ENCODE data around the gene GPRIN1.

The GPRIN1 gene

DNA sequence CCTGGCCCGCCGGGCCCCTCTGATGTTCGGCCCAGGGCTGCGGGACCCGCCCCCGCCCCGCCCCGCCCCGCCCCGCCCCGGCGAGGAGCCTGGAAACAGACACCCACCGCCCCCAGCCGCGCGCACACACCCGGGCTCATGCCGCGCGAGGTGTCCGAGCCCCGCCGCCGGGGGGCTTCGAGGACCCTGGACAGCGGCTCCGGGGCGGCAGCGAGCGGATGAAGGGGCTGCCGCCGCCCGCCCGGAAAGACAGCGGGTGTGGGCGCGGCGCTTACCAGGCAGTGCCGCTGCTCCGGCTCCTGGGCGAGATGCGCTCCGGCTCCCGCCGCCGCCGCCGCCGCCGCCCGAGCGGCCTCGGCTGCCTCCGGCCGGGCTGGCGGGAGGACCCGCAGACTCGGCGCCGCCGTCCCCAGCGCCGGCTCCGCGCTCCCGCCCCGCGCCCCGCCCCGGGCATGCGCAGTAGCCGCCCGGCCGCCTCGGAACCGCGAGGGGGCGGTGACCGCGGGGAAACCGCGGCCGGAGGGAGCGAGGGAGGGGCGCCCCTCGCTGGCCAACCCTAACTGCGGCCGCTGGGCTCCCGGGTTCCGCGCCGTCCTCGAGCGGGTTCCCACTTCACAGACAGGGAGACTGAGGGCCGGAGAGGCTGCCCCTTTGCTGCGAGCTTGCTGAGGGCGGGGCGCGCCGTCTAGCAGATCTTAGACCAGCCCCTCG lies at the start of gene GPRIN1:
GPRIN1 (minus strand) TSS at position 433 of the 711 bp plus-strand sequence. CDS start 10,322 bp downstream, outside the sequence.
- DNase-seq (ENCODE audit: low read depth in 2 of 2): no peak

DNA sequence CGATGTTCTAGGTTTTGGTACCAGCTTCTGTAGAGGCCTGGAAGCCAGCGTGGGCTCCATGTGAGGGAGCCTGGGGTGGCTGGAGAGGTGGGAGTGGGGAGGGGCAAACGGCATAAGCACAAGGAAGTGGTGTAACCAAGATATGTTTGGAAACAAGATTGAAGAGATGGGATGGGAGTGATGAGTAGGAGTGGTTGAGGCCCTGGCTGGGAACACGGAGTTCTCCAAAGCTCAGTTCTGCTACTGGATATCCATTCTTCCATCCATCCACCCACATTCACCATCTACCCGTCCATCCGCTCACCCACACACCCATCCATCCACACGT lies 49.5 kb upstream of the GPRIN1 start:
- no peak for DNase-seq (ENCODE audit: low read depth in 2 of 2)

DNA sequence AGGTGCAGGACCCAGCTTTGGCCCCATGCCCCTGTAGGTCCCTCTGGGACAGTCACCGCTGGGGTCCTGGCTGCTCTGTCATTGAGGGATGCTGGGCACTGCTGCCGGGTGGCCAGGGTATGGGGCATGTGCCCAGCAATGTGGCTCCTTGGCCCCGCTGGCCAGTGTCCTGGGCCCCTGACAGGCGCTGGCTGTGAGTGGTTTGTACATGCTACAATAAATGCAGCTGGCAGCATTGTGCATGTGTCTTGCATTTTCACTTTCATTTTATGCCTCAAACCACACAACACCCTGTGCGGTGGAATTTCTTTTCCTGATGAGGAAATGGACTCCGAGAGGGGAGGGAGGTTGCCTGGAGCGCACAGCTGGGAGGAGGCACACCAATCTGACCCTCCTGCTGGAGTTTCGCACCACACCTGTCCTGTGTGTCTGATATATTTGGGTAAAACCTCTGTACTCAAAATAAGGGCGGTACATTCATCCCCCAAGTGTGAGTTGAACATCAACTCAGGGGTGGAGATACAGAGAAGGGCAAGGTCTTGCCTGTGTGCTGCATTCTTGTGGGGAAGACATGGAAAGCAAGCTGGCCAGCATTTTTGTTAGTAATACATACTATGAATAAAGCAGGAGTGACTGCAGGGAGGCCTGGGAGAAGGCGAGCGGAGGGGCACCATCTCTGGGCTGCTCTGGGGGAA lies 49.0 kb upstream of the GPRIN1 start:
- DNase-seq (ENCODE audit: low read depth in 2 of 2): peak in 1 of 2 experiments; percentile 1

DNA sequence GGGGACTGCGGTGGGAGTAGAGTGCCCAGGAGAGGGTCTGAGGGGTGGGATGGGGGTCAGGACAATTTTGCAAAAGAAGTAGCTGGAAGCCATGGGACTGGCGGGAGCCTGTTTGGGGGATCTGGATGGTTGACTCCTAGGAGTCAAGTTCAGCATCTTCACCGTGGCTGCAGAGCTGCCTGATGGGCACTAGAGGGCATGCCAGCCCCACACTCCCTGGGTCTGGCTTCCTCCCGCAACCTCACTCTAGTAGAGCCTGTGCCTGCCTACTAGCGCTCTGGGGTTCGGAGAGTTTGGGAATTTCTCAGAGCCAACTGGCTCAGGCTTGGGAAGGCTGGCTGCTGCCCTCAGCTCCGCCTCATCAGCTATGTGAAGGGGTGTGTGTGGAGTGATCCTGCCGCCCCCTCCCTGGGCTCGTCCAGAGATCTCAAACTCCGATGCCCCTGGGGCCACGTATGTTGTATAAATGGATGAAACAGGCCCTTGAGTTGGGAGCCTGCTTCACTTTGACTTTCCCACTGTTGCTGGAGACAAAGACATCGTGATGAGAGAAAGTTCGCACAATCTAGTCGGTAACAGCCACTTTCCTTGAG lies 48.1 kb upstream of the GPRIN1 start:
- peak; percentile 12 to 19 for DNase-seq (ENCODE audit: low read depth in 2 of 2)

DNA sequence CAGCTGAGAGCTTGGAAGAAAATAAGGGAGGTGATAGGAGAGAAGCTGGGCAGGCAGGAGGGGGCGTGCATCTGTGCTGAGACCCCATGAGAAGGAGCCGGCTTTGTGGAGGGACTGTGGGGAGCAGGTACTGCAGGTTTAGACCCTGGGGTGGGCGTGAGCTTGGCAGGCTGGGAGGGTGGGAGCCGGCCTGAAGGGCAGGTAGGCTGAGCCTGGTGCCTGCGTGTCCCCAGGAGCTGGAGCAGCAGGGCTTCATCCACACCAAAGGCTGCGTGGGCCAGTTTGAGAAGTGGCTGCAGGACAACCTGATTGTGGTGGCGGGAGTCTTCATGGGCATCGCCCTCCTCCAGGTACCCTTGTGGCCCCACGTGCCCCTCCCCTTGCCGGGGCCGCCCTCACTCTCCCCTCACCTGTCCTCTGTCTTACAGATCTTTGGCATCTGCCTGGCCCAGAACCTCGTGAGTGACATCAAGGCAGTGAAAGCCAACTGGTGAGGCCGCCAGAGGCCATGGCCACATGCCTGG lies 46.6 kb upstream of the GPRIN1 start:
- no peak for DNase-seq (ENCODE audit: low read depth in 2 of 2)

DNA sequence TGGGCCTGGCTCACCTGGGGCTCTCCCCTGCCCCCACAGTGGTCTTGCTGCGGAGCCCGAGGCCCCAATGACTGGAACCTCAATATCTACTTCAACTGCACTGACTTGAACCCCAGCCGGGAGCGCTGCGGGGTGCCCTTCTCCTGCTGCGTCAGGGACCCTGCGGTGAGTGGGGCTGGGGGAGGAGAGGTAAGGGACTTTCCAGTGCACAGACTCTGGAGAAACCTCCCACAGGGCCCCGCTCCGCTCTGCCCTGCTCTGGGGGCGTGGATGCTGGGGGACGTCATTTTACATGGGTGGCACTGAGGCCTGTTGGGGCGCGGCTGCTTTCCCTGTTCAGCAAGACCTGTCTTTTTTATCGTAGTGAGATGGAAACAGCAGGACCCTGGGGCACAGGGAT lies 44.9 kb upstream of the GPRIN1 start:
- DNase-seq (ENCODE audit: low read depth in 2 of 2): no peak

DNA sequence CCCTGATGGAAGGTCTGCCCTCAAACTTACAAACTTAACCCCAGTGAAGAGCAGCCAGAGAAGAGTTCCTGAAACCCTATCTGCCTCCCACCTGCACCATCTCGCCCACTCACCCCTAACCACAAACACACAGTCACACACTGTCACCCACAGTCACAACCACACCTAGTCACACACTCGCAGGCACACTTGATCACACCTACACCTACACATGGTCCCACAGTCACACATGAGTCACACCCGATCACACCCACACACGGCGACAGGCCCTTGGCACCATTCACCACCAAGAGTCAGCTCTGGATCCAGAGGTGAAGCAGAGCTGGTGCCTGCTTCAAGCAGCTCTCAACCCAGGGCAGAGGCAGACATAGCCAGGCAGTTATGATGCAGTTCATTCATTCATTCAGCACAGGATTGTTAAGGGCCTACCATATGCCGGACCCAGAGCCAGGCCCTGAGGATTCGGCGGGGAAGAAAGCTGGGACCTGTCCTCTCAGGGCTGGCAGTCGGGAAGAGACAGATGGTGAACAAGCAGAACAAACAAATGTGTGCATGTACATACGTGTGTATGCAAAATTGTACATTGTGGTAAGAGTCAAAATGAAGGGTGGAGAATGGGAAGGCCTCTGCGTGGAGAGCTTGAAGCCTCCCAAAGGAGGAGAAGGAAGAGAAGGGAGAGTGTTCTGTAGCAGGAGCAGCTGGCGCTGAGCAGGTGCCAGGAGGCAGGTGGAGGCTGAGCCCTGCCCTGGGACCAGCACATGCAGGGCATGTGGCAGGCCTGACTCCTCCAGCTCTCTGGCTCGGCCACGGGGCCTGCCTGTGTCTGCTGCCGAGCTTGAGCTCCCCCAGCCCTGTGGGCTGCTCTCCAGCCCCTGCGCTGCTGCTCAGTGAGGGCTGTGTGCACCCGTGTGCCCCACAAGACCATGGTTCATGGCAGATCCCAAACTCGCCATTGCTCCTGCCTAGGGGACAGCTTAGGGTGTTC lies 43.7 kb upstream of the GPRIN1 start:
- DNase-seq (ENCODE audit: low read depth in 2 of 2): no peak

DNA sequence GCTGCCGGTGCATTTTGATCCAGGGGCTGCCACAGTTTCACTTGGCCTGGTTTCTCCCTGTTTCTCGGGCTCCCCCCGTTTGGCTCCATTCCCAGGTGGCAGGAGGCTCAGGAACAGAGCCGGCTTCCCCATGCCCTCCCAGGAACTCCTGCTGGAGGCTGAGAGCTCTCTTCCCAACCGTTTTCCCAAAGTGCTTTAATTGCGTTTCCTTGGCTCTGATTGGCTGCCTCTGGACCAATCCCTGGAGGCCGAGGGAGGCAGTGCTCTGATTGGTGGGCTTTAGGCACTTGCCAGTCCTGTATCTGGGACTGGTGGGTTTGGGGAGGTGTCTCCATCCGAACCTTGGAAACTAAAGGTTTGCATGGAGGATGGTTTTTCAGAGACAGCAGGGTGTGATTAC lies 42.2 kb upstream of the GPRIN1 start:
- DNase-seq (ENCODE audit: low read depth in 2 of 2): no peak

DNA sequence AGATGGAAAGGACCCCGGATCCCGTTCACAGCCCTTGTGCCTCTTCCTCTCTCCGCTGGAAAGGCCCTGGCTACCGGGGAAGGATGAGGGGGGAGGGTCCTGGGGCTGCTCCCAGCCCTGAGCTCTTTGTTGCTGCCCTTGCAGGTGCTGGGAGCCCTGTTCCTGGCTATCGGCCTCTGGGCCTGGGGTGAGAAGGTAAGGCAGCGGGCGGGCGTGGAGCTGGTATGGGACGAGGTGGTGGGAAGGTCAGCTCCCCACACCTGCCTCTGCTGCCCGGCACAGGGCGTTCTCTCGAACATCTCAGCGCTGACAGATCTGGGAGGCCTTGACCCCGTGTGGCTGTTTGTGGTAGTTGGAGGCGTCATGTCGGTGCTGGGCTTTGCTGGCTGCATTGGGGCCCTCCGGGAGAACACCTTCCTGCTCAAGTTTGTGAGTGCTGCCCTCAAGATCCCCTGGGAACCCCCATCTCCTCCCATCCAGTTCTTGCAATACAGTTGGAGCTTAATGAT lies 41.6 kb upstream of the GPRIN1 start:
- DNase-seq (ENCODE audit: low read depth in 2 of 2): no peak

DNA sequence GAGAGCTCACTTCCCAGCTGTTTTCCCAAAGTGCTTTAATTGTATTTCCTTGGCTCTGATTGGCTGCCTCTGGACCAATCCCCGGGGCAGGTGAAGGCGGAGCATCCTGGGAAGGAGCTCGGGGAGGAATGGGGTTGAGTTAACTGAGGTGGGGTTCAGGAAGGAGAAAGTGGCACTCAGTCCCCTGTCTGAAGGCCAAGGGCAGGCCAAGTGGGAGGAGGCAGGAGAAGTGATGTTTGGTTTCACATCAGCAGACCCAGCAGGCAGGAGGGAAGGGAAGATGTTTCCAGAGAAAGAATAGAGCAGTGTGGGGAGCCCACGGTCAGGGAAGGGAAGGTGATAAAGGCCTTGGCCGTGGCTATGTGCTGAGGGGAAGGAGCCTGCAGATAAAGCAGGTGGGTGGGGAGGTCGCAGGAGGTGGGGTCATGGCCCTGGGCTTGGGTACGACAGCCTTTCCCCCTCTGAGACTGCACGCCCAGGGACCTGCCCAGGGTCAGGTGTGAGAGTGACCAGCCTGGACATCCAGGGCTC lies 40.5 kb upstream of the GPRIN1 start:
- DNase-seq (ENCODE audit: low read depth in 2 of 2): no peak

DNA sequence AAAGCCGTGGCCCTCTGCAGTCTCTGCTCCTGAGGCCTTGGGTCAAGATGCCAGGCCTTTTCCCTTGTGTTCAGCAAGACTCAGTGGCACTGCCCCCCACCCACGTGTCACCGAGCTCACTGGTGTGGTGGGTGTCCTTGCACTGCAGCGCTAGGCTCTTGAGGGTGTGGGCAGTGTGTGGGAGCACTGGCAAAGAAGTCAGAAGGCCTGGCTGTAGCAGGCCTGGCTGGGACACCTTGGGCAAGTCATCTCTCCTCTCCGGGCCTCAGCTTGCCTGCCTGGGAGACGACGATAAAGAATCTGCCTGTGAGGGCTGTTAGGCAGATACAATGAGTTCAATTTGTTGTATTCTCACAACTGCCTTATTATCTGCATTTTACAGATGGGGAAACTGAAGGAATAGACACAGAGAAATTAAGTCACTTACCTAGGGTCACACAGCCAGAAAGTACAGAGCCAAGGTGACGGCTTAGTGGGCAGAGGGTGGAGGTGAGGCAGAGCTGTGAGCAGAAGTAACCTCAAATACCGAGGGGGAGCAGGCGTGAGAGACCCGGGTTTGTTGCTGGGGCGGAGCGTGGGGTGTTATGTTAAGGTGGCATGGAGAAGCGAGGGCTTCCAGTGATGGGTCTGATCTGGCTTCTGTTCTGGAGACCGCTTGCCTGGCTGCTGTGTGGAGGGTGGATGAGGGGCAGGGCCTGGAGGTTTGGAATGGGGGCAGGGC lies 38.7 kb upstream of the GPRIN1 start:
- DNase-seq (ENCODE audit: low read depth in 2 of 2): no peak

DNA sequence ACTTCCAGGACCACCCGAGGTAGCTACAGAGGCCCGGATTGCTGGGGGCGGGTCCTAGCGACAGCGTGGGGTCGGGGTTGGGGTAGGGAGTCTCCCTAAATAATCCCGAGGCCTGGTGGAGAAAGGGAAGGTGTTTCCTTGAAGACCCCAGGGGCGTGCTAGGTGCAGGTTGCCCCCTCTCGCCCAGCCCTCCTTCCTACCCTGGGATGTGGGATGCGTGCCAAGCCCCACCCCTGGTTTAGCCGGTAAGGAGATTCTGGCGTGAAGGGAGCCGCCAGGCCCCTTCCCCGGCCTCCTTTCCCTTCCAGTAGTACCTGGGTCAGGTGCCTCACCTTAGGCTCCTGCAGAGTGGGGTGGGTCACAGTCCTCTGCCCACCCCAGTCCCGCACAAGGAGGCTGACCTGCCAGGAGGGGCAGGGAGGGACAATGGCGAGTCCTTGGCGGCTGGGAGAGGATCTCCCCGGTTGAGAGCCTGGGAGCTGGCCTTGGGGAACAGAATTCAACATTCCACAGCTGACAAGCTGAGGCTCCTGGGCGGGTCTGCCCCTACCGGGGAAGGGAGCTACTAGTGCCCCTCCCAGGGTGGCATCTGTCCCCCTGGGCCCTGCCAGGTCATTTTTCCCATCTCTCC lies 38.0 kb upstream of the GPRIN1 start:
- no peak for DNase-seq (ENCODE audit: low read depth in 2 of 2)

DNA sequence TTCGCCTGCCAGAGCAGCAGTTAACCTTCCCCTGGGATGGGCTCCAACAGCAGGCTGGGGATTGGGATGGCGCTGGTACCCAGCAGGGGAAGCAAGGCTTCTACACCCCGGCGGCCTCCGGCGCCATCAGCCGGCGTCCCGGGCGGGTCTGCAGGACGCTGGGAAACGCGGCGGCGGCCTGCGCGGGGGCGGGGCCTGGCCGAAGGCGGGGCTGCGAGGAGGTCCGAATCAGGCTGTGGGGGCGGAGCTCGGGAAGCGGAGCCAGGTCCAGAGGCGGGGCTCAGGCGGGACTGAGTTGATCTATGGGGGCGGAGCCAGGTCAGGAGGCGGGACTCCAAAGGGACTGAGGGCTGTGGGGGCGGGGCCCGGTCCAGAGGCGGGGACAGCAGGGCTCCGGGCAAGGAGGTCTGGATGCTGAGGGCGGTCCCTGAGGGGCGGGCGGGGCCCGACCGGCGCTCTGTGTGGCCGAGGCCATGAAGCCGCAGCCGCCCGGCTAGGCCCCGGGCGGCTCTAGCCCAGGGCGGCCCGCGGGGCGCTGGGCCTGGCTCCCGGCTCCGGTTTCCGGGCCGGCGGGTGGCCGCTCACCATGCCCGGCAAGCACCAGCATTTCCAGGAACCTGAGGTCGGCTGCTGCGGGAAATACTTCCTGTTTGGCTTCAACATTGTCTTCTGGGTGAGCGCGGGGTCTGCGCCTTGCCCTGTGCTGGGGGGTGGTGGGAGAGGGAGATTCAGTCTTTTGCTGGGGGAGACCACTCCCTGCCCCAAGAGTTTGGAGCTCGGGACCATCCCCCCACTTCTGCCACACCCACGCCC lies 37.3 kb upstream of the GPRIN1 start, which contains the start of gene TSPAN17:
TSPAN17 (plus strand) TSS at position 455 of the 813 bp plus-strand sequence; CDS start at position 587, 132 bp downstream.
- peak; percentile 97 for DNase-seq (ENCODE audit: low read depth in 2 of 2)

DNA sequence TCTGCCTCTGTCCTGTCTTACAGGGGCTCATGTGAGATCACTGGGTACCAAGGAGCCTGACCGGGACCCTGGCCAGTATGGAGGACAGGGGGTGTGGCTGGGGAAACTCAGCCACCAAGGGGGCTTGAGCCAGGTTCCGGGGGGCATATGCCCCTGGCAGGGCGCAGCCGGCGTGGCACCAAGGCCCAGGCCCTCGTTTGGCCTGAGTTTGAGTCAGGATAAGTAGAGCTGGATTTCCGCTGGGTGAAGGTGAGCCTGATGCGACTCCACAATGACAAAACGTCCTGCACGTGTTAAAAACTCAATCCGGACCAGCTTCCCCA lies 36.7 kb upstream of the GPRIN1 start:
- no peak for DNase-seq (ENCODE audit: low read depth in 2 of 2)

DNA sequence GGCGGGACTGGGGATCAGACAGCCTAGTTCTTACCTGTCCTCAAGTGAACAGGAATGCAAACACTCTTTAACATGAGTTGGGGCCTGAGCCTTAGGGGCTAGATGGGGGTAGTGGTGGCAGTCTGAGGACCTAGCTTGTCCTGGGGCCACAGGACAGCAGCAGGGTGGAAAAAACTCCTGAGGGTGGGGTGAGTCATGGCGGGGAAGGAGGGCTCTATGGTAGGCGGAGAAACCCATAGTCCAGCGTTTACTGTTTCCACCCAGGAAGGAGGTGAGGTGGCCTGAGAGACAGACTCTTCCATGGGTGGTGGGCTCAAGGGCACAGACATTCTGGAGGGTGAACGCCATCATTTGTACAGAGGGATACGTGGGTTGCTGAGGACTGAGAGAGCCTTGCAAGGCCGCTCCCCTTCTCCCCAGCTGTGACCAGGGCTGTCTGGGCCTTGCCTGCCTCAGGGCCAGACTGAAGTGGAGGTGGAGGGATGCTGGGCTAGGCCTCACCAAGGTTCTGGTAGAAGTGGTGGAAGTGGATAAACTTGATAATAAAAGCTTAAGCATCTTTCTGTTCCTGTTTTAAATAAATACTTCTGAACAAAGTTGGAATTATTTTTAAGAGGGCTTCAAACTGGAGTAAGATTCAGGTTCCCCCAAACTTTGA lies 36.2 kb upstream of the GPRIN1 start:
- DNase-seq (ENCODE audit: low read depth in 2 of 2): no peak

DNA sequence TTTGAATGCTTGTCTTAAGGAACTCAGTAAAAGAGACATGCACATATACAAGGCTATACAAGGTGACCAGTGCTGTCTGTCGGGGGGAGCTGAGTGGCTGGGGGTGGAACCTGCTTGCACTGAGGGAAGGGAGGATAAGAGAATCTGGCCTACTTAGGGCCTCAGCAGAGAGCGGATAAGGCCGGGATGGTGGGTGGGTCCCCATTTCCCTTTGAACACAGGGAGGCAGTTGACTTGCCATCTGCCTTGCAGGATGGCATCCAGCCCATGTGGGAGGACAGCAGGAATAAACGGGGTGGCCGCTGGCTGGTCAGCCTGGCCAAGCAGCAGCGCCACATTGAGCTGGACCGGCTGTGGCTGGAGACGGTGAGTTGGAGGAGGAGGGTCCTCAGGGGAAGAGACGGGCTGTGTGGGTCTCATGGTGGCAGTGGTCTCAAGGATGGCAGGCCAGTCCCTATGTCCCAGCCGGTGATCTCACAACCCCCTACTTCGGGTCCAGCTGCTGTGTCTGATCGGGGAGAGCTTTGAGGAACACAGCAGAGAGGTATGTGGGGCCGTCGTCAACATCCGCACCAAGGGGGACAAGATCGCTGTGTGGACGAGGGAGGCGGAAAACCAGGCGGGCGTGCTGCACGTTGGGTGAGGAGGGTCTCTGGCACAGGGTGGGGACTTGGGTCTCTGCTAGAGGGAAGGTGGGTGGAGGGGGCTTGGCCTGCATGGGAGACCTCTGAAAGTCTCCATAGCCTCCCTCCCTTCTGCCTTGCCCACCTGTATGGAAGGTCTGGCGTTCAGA lies 35.1 kb upstream of the GPRIN1 start:
- no peak for DNase-seq (ENCODE audit: low read depth in 2 of 2)

DNA sequence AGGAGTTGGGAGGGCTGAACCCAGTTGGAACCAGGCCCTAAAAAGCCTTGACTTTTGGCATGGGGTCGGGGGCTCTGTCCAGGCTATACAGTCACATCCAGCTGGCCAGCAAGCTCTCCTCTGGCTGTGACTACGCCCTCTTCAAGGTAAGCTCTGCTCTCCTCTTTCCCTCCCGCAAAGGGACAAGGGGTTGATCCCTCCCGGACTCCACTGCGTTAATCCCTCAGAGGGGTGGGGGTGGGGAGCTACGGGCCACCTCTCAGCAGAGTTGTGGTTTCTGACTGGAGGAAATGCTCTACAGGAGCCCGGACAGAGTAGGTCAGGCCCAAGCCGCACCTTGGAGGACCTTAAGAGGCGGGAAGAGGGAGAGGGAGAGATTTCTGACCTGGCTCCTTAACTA lies 34.3 kb upstream of the GPRIN1 start:
- DNase-seq (ENCODE audit: low read depth in 2 of 2): no peak
